ENCODE data around the gene TUBGCP6.

DNA sequence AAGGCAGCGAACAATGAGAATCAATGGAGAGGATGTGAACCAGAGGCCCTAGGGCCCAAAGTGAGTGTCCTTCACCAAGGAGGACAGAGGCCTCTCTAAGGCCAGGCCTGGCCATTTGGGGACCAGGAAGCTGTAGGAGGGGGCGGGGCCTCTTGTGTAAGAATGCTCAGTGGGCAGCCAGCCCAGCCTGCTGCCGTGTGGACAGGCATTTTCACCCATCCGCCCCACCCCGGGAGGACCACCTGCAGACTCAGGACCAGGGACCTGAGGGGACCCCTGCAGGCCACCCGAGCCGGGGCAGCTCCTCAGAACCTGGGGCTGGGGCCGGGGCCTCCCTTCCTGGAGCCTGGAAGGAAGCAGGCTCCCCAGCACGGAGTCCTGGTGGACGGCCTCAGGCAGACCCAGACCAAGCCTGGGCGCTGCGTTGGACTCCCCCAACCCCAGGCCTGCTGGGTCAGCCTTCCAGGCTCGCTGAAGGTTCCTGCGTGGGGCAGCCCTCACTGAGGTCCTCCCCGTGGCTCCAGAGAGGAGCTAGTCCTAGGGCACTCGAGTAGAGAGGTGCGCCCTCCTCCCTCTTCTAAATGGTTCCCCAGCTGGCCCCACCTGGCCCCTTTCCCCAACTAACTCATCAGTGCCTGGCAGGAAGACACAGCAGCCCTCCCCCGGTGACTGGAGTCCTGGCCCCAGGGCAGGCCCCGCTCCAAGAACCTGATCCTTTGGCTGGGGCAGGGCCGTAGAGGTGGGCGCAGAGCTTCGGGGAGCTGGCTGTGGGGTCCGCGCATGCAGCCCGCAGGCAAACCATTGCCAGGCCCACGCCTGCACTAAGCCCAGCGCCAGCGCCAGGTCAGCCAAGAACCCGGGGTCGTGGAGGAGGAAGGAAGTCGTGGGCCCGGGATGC is 60.6 kb downstream of the TUBGCP6 start:
- TF ChIP-seq POLR2AphosphoS5 (IDR thresholded peaks at IDR 0.05; ENCODE audit: low read depth, low read length) (no peak), PAX5 (IDR thresholded peaks at IDR 0.05; ENCODE audit: insufficient read depth, low read length, severe bottlenecking) (no peak), POLR2A (IDR thresholded peaks at IDR 0.05; ENCODE audit: low read depth, low read length) (no peak), TAF1 (IDR thresholded peaks at IDR 0.05; ENCODE audit: low read depth, low read length) (no peak)
